ENCODE measurements around the gene TCEA2. TPM values are rescaled to one million over a fixed set of nuclear protein-coding genes. Genes with fewer than 3 reads are reported as not detected.

TCEA2 gene
- total and polyA plus RNA-seq, 2 of the 13 experiments (the other 11 are each of a cell fraction or from before 2014, with no cell fraction given): 28.1 to 33.7 TPM

- TF ChIP-seq TRAFD1 (CRISPR knock-in tag; IDR thresholded peaks at IDR 0.05; ENCODE audit: borderline replicate concordance) (0 out of 2 replicates have a peak, but pooled peaks have one; percentile 5), HNRNPL (IDR thresholded peaks at IDR 0.05; ENCODE audit: low read depth, low read length) (no peak), KIAA2018 (CRISPR knock-in tag; IDR thresholded peaks at IDR 0.05; ENCODE audit: borderline replicate concordance) (no peak), JUNB (CRISPR knock-in tag; IDR thresholded peaks at IDR 0.05; ENCODE audit: borderline replicate concordance) (no peak), ATF2 (CRISPR knock-in tag; IDR thresholded peaks at IDR 0.05) (no peak), HNF4G (IDR thresholded peaks at IDR 0.05; ENCODE audit: borderline replicate concordance, low read depth, low read length) (peak; percentile 66; the same call in 1 of the 2 replicates), HNF4G (CRISPR knock-in tag; IDR thresholded peaks at IDR 0.05; ENCODE audit: borderline replicate concordance, low read depth) (no peak; the same call in 1 of the 2 replicates), ZNF580 (CRISPR knock-in tag; IDR thresholded peaks at IDR 0.05; ENCODE audit: borderline replicate concordance, low read depth) (no peak), MED1 (CRISPR knock-in tag; IDR thresholded peaks at IDR 0.05) (peak; percentile 74; the same call in 1 of the 2 replicates), ZHX2 (IDR thresholded peaks at IDR 0.05; ENCODE audit: low read depth) (0 out of 2 replicates have a peak, but pooled peaks have one; percentile 29), ZHX2 (CRISPR knock-in tag; IDR thresholded peaks at IDR 0.05; ENCODE audit: borderline replicate concordance) (no peak), ZBTB7B (CRISPR knock-in tag; IDR thresholded peaks at IDR 0.05) (peak; percentile 87; the same call in 1 of the 2 replicates)
Observed at GRCh38 chr20:64056639-64056888, 6.4 kb upstream of the TCEA2 start (continued).
